Kidney glomerular epithelial cell (primary cell): ENCODE data around the gene TTLL3.
A peak's percentile ranks its signal among the peaks of the same experiment; 100 is the strongest.

Experiments used
- DNase-seq: peaks from one replicate; lab custom pipeline; 2025; lab: John Stamatoyannopoulos, UW

TTLL3 gene

GRCh38 chr3:9807981-9808344 is 2.1 kb upstream of the TTLL3 start:
- DNase-seq = no peak

GRCh38 chr3:9808345-9809037 is 1.6 kb upstream of the TTLL3 start:
- DNase-seq = peak; percentile 28

- no peak for DNase-seq
Observed at GRCh38 chr3:9809239-9809614, 835 bp upstream of the TTLL3 start.

- no peak for DNase-seq
Observed at GRCh38 chr3:9810433-9810770, 340 bp downstream of the TTLL3 start.

GRCh38 chr3:9810846-9811245 is 784 bp downstream of the TTLL3 start:
- no peak for DNase-seq

GRCh38 chr3:9812870-9813483 is 2.9 kb downstream of the TTLL3 start:
- DNase-seq = no peak

- no peak for DNase-seq
Observed at GRCh38 chr3:9815986-9816385, 5.9 kb downstream of the TTLL3 start.

- no peak for DNase-seq
Observed at GRCh38 chr3:9817436-9817835, 7.4 kb downstream of the TTLL3 start.

- DNase-seq = no peak
Observed at GRCh38 chr3:9818666-9819335, 8.7 kb downstream of the TTLL3 start.

GRCh38 chr3:9820543-9820942 is 10.5 kb downstream of the TTLL3 start:
- no peak for DNase-seq

GRCh38 chr3:9820946-9821345 is 10.9 kb downstream of the TTLL3 start:
- DNase-seq = no peak

GRCh38 chr3:9825451-9826040 is 15.5 kb downstream of the TTLL3 start:
- DNase-seq = no peak

GRCh38 chr3:9826815-9827573 is 16.9 kb downstream of the TTLL3 start:
- DNase-seq = no peak

GRCh38 chr3:9828801-9829755 is 19.0 kb downstream of the TTLL3 start:
- DNase-seq = no peak

- no peak for DNase-seq
Observed at GRCh38 chr3:9831253-9831652, 21.2 kb downstream of the TTLL3 start.

GRCh38 chr3:9833078-9833477 is 23.0 kb downstream of the TTLL3 start:
- no peak for DNase-seq

- DNase-seq = no peak
Observed at GRCh38 chr3:9834520-9835380, 24.7 kb downstream of the TTLL3 start.

- no peak for DNase-seq
Observed at GRCh38 chr3:9837701-9838582, 27.9 kb downstream of the TTLL3 start.

GRCh38 chr3:9838856-9839255 is 28.8 kb downstream of the TTLL3 start:
- DNase-seq = no peak
